ENCODE data around the gene GUCA1A. TPM values are rescaled to one million over a fixed set of nuclear protein-coding genes. Genes with fewer than 3 reads are reported as not detected.
"Not testable (repeated sequence)": the region's sequence is repeated elsewhere in the genome, so short reads cannot be mapped to it uniquely, and the experiment has no call there.

Gene GUCA1A
- total RNA-seq, 1 experiment from 2014 or later, result not detected

DNA sequence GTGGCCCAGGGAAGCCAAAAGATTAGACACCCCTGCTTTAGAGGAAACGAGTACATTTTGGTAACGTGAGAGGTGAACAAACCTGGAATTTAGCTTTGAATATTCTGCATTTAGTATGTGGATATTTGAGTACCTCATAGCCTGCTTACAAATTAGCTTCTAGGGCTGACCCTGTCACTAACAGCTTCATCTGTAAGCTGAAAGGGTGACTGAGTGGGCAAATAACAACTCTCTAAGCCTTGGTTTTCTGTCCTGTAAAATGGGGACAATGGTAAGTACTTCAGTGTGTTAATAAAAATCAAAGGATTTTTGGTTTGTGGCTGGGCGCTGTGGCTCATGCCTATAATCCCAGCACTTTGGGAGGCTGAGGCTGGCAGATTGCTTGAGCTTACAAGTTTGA, 30.0 kb downstream of the GUCA1A start:
- Mint-ChIP-seq H3K4me3 (ENCODE audit: unreplicated experiment) (no peak overlapping the region), H3K36me3 (ENCODE audit: insufficient read depth, unreplicated experiment) (peaks cover 4% of the 10 kb centered on the region), H3K9me3 (ENCODE audit: unreplicated experiment) (peaks cover 10% of the 10 kb centered on the region), H3K27me3 (ENCODE audit: insufficient read depth, unreplicated experiment) (no peaks in the 10 kb centered on the region), H3K4me1 (ENCODE audit: low read depth, unreplicated experiment) (peaks cover 18% of the 10 kb centered on the region), H3K27ac (ENCODE audit: unreplicated experiment) (peak overlapping the region; percentile 30)
- Histone ChIP-seq H3K9me3 (no peaks in the 10 kb centered on the region), H3K4me1 (peaks cover 26% of the 10 kb centered on the region), H3K4me3 (ENCODE audit: low read depth, low read length) (no peak overlapping the region), H3K27me3 (replicated peaks; ENCODE audit: control insufficient read depth, insufficient read depth, low read length) (no peaks in the 10 kb centered on the region), H3K36me3 (ENCODE audit: control insufficient read depth, insufficient read depth, low read length) (no peaks in the 10 kb centered on the region)
- POLR2A ChIA-PET, result no interaction called here
- TF ChIP-seq, protein P1, sequence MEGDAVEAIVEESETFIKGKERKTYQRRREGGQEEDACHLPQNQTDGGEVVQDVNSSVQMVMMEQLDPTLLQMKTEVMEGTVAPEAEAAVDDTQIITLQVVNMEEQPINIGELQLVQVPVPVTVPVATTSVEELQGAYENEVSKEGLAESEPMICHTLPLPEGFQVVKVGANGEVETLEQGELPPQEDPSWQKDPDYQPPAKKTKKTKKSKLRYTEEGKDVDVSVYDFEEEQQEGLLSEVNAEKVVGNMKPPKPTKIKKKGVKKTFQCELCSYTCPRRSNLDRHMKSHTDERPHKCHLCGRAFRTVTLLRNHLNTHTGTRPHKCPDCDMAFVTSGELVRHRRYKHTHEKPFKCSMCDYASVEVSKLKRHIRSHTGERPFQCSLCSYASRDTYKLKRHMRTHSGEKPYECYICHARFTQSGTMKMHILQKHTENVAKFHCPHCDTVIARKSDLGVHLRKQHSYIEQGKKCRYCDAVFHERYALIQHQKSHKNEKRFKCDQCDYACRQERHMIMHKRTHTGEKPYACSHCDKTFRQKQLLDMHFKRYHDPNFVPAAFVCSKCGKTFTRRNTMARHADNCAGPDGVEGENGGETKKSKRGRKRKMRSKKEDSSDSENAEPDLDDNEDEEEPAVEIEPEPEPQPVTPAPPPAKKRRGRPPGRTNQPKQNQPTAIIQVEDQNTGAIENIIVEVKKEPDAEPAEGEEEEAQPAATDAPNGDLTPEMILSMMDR (IDR thresholded peaks at IDR 0.05; ENCODE audit: insufficient read depth in 1 of 2, low read depth in 1 of 2, low read length in 1 of 2, severe bottlenecking in 1 of 2, unreplicated experiment in 1 of 2), result no peak
- no TSS peak for BruUV-seq (replicated peaks)
- CTCF ChIA-PET, result interaction anchor here (0.7 kb wide), 1 partner anchor 345 kb away, joined by 3 read pairs; no protein-coding TSS in a partner anchor
- intact Hi-C loops (cut with micrococcal nuclease; ENCODE audit: unreplicated experiment), result no loop called here
- no peak for DNase-seq

DNA sequence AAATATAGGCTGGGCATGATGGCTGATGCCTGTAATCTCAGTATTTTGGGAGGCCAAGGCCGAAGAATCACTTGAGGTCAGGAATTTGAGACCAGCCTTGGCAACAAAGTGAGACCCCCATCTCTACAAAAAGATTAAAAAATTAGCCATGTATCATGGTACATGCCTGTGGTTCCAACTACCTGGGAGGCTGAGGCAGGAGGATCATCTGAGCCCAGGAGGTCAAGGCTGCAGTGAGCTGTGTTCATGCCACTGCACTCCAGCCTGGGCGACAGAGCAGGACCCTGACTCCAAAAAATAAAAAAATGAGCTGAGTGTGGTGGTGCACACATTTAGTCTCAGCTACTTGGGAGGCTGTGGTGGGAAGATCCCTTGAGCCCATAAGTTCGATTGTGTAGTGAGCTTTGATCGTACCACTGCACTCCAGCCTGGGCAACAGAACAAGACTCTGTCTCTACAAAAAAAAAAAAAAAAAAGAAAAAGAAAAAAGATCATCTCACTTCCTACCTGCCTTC, 31.7 kb downstream of the GUCA1A start:
- CTCF ChIA-PET, result no interaction called here
- H3K9me3 ChIP-seq, result no peaks in the 10 kb centered on the region
- H3K36me3 ChIP-seq (ENCODE audit: control insufficient read depth, insufficient read depth, low read length), result peaks cover 2% of the 10 kb centered on the region; the same call in 1 of the 2 replicates
- TF ChIP-seq, protein P1 (IDR thresholded peaks at IDR 0.05; ENCODE audit: insufficient read depth in 1 of 2, low read depth in 1 of 2, low read length in 1 of 2, severe bottlenecking in 1 of 2, unreplicated experiment in 1 of 2), result no peak
- H3K4me1 ChIP-seq, result peaks cover 26% of the 10 kb centered on the region
- H3K27ac Mint-ChIP-seq (ENCODE audit: unreplicated experiment), result no peak overlapping the region
- no peak overlapping the region for H3K4me3 ChIP-seq (ENCODE audit: low read depth, low read length)
- DNase-seq, result no peak
- H3K27me3 Mint-ChIP-seq (ENCODE audit: insufficient read depth, unreplicated experiment), result no peaks in the 10 kb centered on the region
- BruUV-seq (replicated peaks), result no TSS peak
- H3K4me1 Mint-ChIP-seq (ENCODE audit: low read depth, unreplicated experiment), result peaks cover 16% of the 10 kb centered on the region
- peaks cover 6% of the 10 kb centered on the region for H3K9me3 Mint-ChIP-seq (ENCODE audit: unreplicated experiment)
- POLR2A ChIA-PET, result interaction anchor here (0.6 to 0.7 kb wide), 2 partner anchors 62 to 418 kb away, joined by 3 to 6 read pairs; partner anchors contain the start of genes C6orf132 and TOMM6
- no peaks in the 10 kb centered on the region for H3K27me3 ChIP-seq (replicated peaks; ENCODE audit: control insufficient read depth, insufficient read depth, low read length)
- H3K36me3 Mint-ChIP-seq (ENCODE audit: insufficient read depth, unreplicated experiment), result peaks cover 20% of the 10 kb centered on the region
- no peak overlapping the region for H3K4me3 Mint-ChIP-seq (ENCODE audit: unreplicated experiment)
- intact Hi-C loops (cut with micrococcal nuclease; ENCODE audit: unreplicated experiment), result no loop called here

DNA sequence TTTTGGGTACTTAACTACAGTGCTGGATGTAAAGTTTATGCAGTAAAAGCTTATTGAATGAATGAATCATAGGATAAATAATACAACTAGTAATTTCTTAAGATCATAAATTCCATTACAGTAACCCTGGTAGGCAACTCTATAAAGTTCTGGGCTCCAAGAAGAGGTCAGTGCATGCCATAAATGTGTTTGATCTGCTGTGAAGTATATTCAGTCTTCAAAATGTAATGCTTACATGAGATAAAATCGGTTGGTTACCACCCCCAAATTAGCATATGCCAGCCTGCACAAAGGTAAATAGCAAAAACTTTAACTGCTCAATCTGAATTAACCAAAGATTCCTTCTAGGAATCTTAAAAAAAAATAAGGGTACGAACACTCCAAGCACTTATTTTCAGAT, 34.4 kb downstream of the GUCA1A start:
- POLR2A ChIA-PET, result not testable (repeated sequence)
- peaks cover 19% of the 10 kb centered on the region for H3K4me1 ChIP-seq
- TSS peak; percentile 36 for BruUV-seq (replicated peaks)

More for the DNA sequence above, 34.4 kb downstream of the GUCA1A start:
- H3K4me3 Mint-ChIP-seq (ENCODE audit: unreplicated experiment); H3K4me3 ChIP-seq (ENCODE audit: low read depth, low read length); H3K36me3 ChIP-seq (ENCODE audit: control insufficient read depth, insufficient read depth, low read length); H3K27ac Mint-ChIP-seq (ENCODE audit: unreplicated experiment); intact Hi-C loops (cut with micrococcal nuclease; ENCODE audit: unreplicated experiment); H3K9me3 ChIP-seq; CTCF ChIA-PET; DNase-seq; H3K27me3 ChIP-seq (replicated peaks; ENCODE audit: control insufficient read depth, insufficient read depth, low read length); H3K4me1 Mint-ChIP-seq (ENCODE audit: low read depth, unreplicated experiment); H3K9me3 Mint-ChIP-seq (ENCODE audit: unreplicated experiment); H3K27me3 Mint-ChIP-seq (ENCODE audit: insufficient read depth, unreplicated experiment): not testable (repeated sequence)
- H3K36me3 Mint-ChIP-seq (ENCODE audit: insufficient read depth, unreplicated experiment), result peaks cover 37% of the 10 kb centered on the region

All from Caco-2 (cell line).